ENCODE data around the gene ACP2.

DNA sequence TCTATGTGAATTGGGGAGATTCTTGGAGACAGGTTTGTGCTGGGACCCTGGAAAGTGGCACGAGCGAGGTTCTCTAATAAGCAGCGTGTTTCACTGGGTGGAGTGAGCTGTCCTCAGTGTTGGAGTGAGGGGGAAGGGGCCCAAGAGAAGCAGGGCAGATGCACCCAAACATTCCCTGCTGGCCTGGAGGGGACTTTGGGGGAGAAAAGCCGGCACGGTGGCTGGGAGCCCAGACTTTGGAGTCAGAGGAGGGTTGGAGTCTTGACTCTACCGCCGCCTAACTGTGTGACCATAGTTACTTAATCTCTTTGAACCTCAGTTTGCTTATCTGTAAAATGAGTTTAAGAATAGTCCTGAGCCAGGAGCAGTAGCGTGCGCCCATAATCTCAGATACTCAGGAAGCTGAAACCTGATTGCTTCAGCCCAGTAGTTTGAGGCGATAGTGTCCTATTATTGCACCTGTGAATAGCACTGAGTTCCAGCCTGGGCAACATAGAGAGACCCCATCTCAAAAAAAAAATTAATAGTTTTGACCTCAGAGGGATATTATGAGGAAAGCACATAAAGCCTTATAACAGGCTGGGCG lies 9.8 kb upstream of the ACP2 start:
- TF ChIP-seq CTCF (IDR thresholded peaks at IDR 0.05; ENCODE audit: poor library complexity) (no peak), EZH2 (IDR thresholded peaks at IDR 0.05; ENCODE audit: borderline replicate concordance) (no peak)

All from hepatocyte (in vitro differentiated cells).